CD4-positive, CD25-positive, alpha-beta regulatory T cell (primary cell): ENCODE measurements around the gene HMGA1. TPM values are rescaled to one million over a fixed set of nuclear protein-coding genes. Genes with fewer than 3 reads are reported as not detected.

Experiments used
- ATAC-seq, 2 donors: fragments of 150-1000 bp; cut with Tn5 transposase; one replicate each; pipeline ENCODE4 v1.10.0; 2021; ENCODE audit warnings: low read depth in 2 of 2, moderate number of reproducible peaks in 2 of 2, moderate library complexity in 1 of 2
- DNase-seq, 3 donors: peaks; one replicate each; pipeline versions ENCODE4 v3.0.0 to v3.0.0-alpha.2; 2012 to 2022; ENCODE audit warnings: mixed read lengths in 1 of 3
- H3K27ac ChIP-seq: one replicate; pipeline ENCODE4 v1.7.0; 2013; ENCODE audit warnings: mild to moderate bottlenecking, low read length; ENCODE audit not compliant: insufficient read depth, poor library complexity, severe bottlenecking
- H3K27me3 ChIP-seq: one replicate; pipeline ENCODE4 v1.7.0; 2013; ENCODE audit warnings: low read length; ENCODE audit not compliant: control insufficient read depth, insufficient read depth
- H3K36me3 ChIP-seq: one replicate; pipeline ENCODE4 v1.7.0; 2013; ENCODE audit warnings: mild to moderate bottlenecking, low read length, moderate library complexity; ENCODE audit not compliant: control insufficient read depth, insufficient read depth
- H3K4me1 ChIP-seq: 2 replicates; pipeline ENCODE4 v1.7.0; 2013; ENCODE audit warnings: mild to moderate bottlenecking, low read length; ENCODE audit not compliant: insufficient read depth, control insufficient read depth, poor library complexity, severe bottlenecking
- H3K4me3 ChIP-seq: one replicate; pipeline ENCODE4 v1.7.0; 2013; ENCODE audit warnings: low read depth, mild to moderate bottlenecking, low read length, moderate library complexity
- H3K9me3 ChIP-seq, 2 experiments: 1 replicate in 1 of 2; 2 replicates in 1 of 2; pipeline ENCODE4 v1.7.0; 2013; ENCODE audit warnings: low read length in 2 of 2, mild to moderate bottlenecking in 1 of 2, moderate library complexity in 1 of 2; ENCODE audit not compliant: control insufficient read depth in 2 of 2
- H3K27ac Mint-ChIP-seq, 3 donors: one replicate each; pipeline ENCODE4 v1.8.0; 2020 to 2022; ENCODE audit warnings: mild to moderate bottlenecking in 3 of 3, mixed read lengths in 3 of 3, moderate library complexity in 2 of 3
- H3K27me3 Mint-ChIP-seq: one replicate; pipeline ENCODE4 v1.8.0; 2022; ENCODE audit warnings: mild to moderate bottlenecking, mixed read lengths
- H3K36me3 Mint-ChIP-seq: one replicate; pipeline ENCODE4 v1.8.0; 2020; ENCODE audit warnings: mixed read lengths
- H3K4me1 Mint-ChIP-seq, 4 donors: one replicate each; pipeline ENCODE4 v1.8.0; 2020 to 2022; ENCODE audit warnings: mixed read lengths in 4 of 4, mild to moderate bottlenecking in 1 of 4
- H3K4me3 Mint-ChIP-seq, 4 donors: one replicate each; pipeline ENCODE4 v1.8.0; 2020 to 2022; ENCODE audit warnings: mild to moderate bottlenecking in 4 of 4, mixed read lengths in 4 of 4, moderate library complexity in 3 of 4
- H3K9me3 Mint-ChIP-seq, 7 donors: one replicate each; pipeline ENCODE4 v1.8.0; 2020 to 2022; ENCODE audit warnings: mixed read lengths in 7 of 7, mild to moderate bottlenecking in 3 of 7, moderate library complexity in 2 of 7
- polyA plus RNA-seq, 4 donors: library from polyadenylated mRNA; unstranded; fragments of 300-500 nt; fragmentation: Illumina TruSeq; gene quantifications; one replicate each; pipeline ENCODE4 v1.2.3, GENCODE V29; 2021
- total RNA-seq: library from RNA; stranded (reverse); gene quantifications from one replicate; pipeline ENCODE4 v1.2.3, GENCODE V29; 2022

HMGA1 gene
- total and polyA plus RNA-seq, 5 donors from 2014 or later, result 31.6 to 87.2 (median 35.5) TPM

DNA sequence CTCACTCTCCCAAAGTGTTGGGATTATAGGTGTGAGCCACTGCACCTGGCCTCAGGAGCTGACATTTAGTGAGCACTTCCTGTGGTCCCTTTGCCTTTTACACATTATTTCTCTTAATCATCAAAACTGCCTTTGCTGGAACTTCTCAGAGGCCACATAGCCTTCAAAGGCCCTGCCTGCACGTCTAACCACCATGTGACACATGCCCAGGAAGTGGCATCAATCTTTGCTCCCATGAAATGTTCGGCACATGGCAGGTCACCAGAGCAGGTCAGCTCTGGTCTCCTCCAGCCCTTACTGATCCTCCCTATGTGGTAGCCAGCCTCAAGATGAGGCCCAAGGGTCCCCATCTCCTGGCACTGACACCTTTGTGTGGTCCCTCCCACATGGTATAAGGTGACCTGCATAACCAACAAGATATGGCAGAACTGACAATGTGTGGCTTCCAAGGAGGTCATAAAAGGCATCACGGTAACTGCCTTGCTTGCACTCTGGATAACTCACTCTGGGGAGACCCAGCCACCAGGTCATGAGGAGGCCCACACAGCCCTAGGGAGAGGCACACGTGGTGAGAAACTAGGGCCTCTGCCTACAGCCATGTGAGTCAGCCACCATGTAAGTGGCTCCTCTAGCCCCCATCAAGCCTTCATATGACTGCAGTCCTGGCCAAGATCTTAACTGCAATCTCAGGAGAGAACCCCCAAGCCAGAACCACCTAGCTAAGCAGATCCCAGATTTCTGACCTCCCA lies 28.8 kb upstream of the HMGA1 start:
- ATAC-seq (peak; percentile 46 to 49), DNase-seq (peak in 1 of 3 donors; percentile 27)
- H3K27ac ChIP-seq, result no peak overlapping the region
- no peaks in the 10 kb centered on the region for H3K27me3 ChIP-seq
- Mint-ChIP-seq H3K4me3 (peak overlapping the region in 1 of 4 donors; percentile 41), H3K4me1 (peaks cover 0 to 7% (median 0%) of the 10 kb centered on the region in 4 donors), H3K27me3 (no peaks in the 10 kb centered on the region), H3K36me3 (no peaks in the 10 kb centered on the region), H3K27ac (peak overlapping the region in 1 of 3 donors; percentile 71), H3K9me3 (no peaks in the 10 kb centered on the region)
- no peaks in the 10 kb centered on the region for H3K4me1 ChIP-seq
- no peaks in the 10 kb centered on the region for H3K9me3 ChIP-seq
- no peaks in the 10 kb centered on the region for H3K36me3 ChIP-seq
- no peak overlapping the region for H3K4me3 ChIP-seq

DNA sequence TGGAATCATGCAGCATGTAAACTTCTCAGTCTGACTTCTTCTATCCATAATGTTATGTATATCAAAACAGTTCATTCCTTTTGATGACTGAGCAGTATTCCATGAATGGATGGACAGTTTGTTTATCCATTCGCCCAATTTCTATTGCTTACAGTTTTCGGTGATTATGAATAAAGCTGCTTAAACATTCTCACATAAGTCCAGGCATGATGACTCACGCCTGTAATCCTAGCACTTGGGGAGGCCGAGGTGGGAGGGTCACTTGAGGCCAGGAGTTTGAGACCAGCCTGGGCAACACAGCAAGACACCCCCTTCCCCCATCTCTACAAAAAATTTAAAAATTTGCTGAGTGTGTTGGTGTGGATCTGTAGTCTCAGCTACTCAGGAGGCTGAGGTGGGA lies 22.9 kb upstream of the HMGA1 start:
- H3K9me3 ChIP-seq, result no peaks in the 10 kb centered on the region
- H3K27me3 Mint-ChIP-seq, result no peaks in the 10 kb centered on the region
- no peak for DNase-seq
- no peaks in the 10 kb centered on the region for H3K36me3 Mint-ChIP-seq
- no peak overlapping the region for H3K4me3 ChIP-seq
- no peaks in the 10 kb centered on the region for H3K27me3 ChIP-seq
- no peaks in the 10 kb centered on the region for H3K9me3 Mint-ChIP-seq
- no peaks in the 10 kb centered on the region for H3K36me3 ChIP-seq
- H3K4me3 Mint-ChIP-seq, result no peak overlapping the region
- ATAC-seq, result no peak
- H3K27ac Mint-ChIP-seq, result no peak overlapping the region
- H3K4me1 Mint-ChIP-seq, result peaks cover 5 to 9% (median 6%) of the 10 kb centered on the region in 4 donors
- H3K4me1 ChIP-seq, result no peaks in the 10 kb centered on the region
- no peak overlapping the region for H3K27ac ChIP-seq

DNA sequence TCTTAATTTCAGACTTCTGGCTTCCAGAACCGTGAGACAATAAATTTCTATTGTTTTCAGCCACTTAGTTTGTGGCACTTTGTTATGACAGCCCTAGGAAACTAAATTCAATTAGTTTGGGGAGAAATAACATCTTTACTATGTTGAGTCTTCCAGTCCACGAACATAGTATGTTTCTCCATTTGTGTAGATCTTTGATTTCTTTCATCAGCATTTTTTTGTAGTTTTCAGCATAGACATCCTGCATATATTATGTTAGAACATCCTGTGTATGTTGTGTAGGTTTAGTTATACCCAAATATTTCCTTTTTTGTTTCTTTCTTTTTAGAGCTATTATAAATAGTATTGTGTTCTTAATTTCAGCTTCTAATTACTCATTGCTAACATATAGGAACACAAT lies 18.0 kb upstream of the HMGA1 start:
- peaks cover 8% of the 10 kb centered on the region for H3K4me1 ChIP-seq
- H3K27me3 ChIP-seq, result no peaks in the 10 kb centered on the region
- peak overlapping the region; percentile 44 for H3K27ac ChIP-seq
- no peak for DNase-seq
- no peaks in the 10 kb centered on the region for H3K36me3 Mint-ChIP-seq
- H3K9me3 Mint-ChIP-seq, result no peaks in the 10 kb centered on the region
- no peak overlapping the region for H3K4me3 ChIP-seq
- no peaks in the 10 kb centered on the region for H3K9me3 ChIP-seq
- no peak for ATAC-seq
- no peaks in the 10 kb centered on the region for H3K36me3 ChIP-seq
- peak overlapping the region in 1 of 4 donors; percentile 8 for H3K4me3 Mint-ChIP-seq
- H3K27me3 Mint-ChIP-seq, result peaks cover 4% of the 10 kb centered on the region
- no peak overlapping the region for H3K27ac Mint-ChIP-seq
- H3K4me1 Mint-ChIP-seq, result peaks cover 8 to 18% (median 11%) of the 10 kb centered on the region in 4 donors

- Histone ChIP-seq H3K9me3 (no peaks in the 10 kb centered on the region), H3K27ac (peak overlapping the region; percentile 97), H3K27me3 (no peaks in the 10 kb centered on the region), H3K4me3 (no peak overlapping the region), H3K36me3 (no peaks in the 10 kb centered on the region), H3K4me1 (peaks cover 15% of the 10 kb centered on the region)
- Mint-ChIP-seq H3K9me3 (no peaks in the 10 kb centered on the region), H3K27me3 (peaks cover 4% of the 10 kb centered on the region), H3K4me3 (peak overlapping the region; percentile 58 to 78 (median 72)), H3K36me3 (no peaks in the 10 kb centered on the region), H3K4me1 (peaks cover 6 to 23% (median 10%) of the 10 kb centered on the region in 4 donors), H3K27ac (peak overlapping the region; percentile 76 to 94 (median 93))
- DNase-seq (no peak), ATAC-seq (no peak)
Observed at GRCh38 chr6:34223381-34223955, 13.2 kb upstream of the HMGA1 start.

- Mint-ChIP-seq H3K9me3 (no peaks in the 10 kb centered on the region), H3K36me3 (no peaks in the 10 kb centered on the region), H3K4me3 (peak overlapping the region; percentile 73 to 84 (median 76)), H3K27ac (peak overlapping the region; percentile 76 to 94 (median 93)), H3K27me3 (peaks cover 4% of the 10 kb centered on the region), H3K4me1 (peaks cover 0 to 18% (median 5%) of the 10 kb centered on the region in 4 donors)
- Histone ChIP-seq H3K4me1 (peaks cover 15% of the 10 kb centered on the region), H3K9me3 (no peaks in the 10 kb centered on the region), H3K27me3 (no peaks in the 10 kb centered on the region), H3K27ac (peak overlapping the region; percentile 97), H3K4me3 (peak overlapping the region; percentile 72), H3K36me3 (no peaks in the 10 kb centered on the region)
- ATAC-seq (peak; percentile 94 to 95), DNase-seq (peak; percentile 89 to 95 (median 92))
Observed at GRCh38 chr6:34223956-34224940, 12.4 kb upstream of the HMGA1 start.

- H3K27me3 ChIP-seq, result no peaks in the 10 kb centered on the region
- peaks cover 15% of the 10 kb centered on the region for H3K4me1 ChIP-seq
- Mint-ChIP-seq H3K36me3 (no peaks in the 10 kb centered on the region), H3K4me1 (peaks cover 0 to 18% (median 5%) of the 10 kb centered on the region in 4 donors), H3K9me3 (no peaks in the 10 kb centered on the region), H3K27ac (peak overlapping the region in 2 of 3 donors; percentile 9 to 31), H3K27me3 (no peaks in the 10 kb centered on the region), H3K4me3 (peak overlapping the region in 2 of 4 donors; percentile 11 to 73)
- DNase-seq (no peak), ATAC-seq (no peak)
- H3K36me3 ChIP-seq, result no peaks in the 10 kb centered on the region
- no peaks in the 10 kb centered on the region for H3K9me3 ChIP-seq
- H3K4me3 ChIP-seq, result no peak overlapping the region
- no peak overlapping the region for H3K27ac ChIP-seq
Observed at GRCh38 chr6:34225551-34225950, 11.1 kb upstream of the HMGA1 start.

DNA sequence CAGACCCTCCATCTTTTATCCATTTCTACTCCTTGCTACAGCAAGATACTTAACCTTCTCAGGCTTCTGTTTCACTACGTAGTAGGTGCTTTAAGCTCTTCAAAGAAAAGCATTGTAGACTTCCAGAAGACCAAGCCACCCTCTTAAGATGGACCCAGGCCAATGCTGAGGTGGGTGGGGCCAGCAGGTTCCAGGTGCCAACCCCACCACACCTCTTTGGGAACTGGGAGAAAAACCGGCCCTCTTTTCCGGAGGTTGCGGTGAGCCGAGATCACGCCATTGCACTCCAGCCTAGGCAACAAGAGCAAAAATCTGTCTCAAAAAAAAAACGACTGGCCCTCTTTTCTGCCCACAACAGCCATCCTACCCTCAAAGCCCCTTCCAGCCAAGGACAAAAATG lies 10.6 kb upstream of the HMGA1 start:
- Histone ChIP-seq H3K9me3 (no peaks in the 10 kb centered on the region), H3K36me3 (no peaks in the 10 kb centered on the region), H3K4me1 (peaks cover 15% of the 10 kb centered on the region), H3K27me3 (no peaks in the 10 kb centered on the region), H3K27ac (no peak overlapping the region), H3K4me3 (no peak overlapping the region)
- DNase-seq (no peak), ATAC-seq (no peak)
- peak overlapping the region in 2 of 4 donors; percentile 11 to 73 for H3K4me3 Mint-ChIP-seq
- H3K9me3 Mint-ChIP-seq, result no peaks in the 10 kb centered on the region
- peaks cover 0 to 18% (median 5%) of the 10 kb centered on the region in 4 donors for H3K4me1 Mint-ChIP-seq
- H3K36me3 Mint-ChIP-seq, result no peaks in the 10 kb centered on the region
- peak overlapping the region in 2 of 3 donors; percentile 9 to 31 for H3K27ac Mint-ChIP-seq
- H3K27me3 Mint-ChIP-seq, result no peaks in the 10 kb centered on the region
